Keratinocyte (primary cell): ENCODE results near the gene PWWP2B. TPM values are rescaled to one million over a fixed set of nuclear protein-coding genes. Genes with fewer than 3 reads are reported as not detected.

Experiments
- DNase-seq: peaks from one replicate; pipeline ENCODE4 v3.0.0-alpha.2; 2011; ENCODE audit warnings: low read depth, missing footprints, low spot score
- FAIRE-seq: peaks from 2 replicates; lab custom pipeline; 2011; peaks lifted over from hg19 to GRCh38; lab: Jason Lieb, UNC
- H2AFZ ChIP-seq: 2 replicates; pipeline ENCODE4 v1.6.0; 2012; ENCODE audit warnings: low read length, control low read depth, inconsistent platforms; ENCODE audit not compliant: control insufficient read depth
- H3K27ac ChIP-seq: 2 replicates; pipeline ENCODE4 v1.5.1; 2011; ENCODE audit warnings: low read length; ENCODE audit not compliant: control insufficient read depth, insufficient read depth
- H3K27me3 ChIP-seq: 3 replicates; pipeline ENCODE4 v1.6.0; 2011; ENCODE audit warnings: low read length; ENCODE audit not compliant: control insufficient read depth, insufficient read depth; ENCODE audit errors: extremely low read depth
- H3K36me3 ChIP-seq, 2 experiments: 2 replicates in 1 of 2; 3 replicates in 1 of 2; pipeline ENCODE4 v1.5.1; 2011; ENCODE audit warnings: low read length in 2 of 2, mild to moderate bottlenecking in 1 of 2; ENCODE audit not compliant: control insufficient read depth in 2 of 2, insufficient read depth in 2 of 2; ENCODE audit errors: extremely low read depth in 1 of 2
- H3K4me1 ChIP-seq: 3 replicates; pipeline ENCODE4 v1.5.1; 2011; ENCODE audit warnings: low read length; ENCODE audit not compliant: control insufficient read depth, insufficient read depth; ENCODE audit errors: extremely low read depth
- H3K4me2 ChIP-seq: 3 replicates; pipeline ENCODE4 v1.6.0; 2011; ENCODE audit warnings: low read depth, low read length; ENCODE audit not compliant: control insufficient read depth, insufficient read depth; ENCODE audit errors: extremely low read depth
- H3K4me3 ChIP-seq, 3 experiments: fragments of 200-600 bp in 1 of 3; sonication (generic) in 1 of 3; 2 replicates in 2 of 3; 3 replicates in 1 of 3; pipeline ENCODE4 v1.5.1; 2011 to 2016; ENCODE audit warnings: low read length in 3 of 3, mild to moderate bottlenecking in 3 of 3, control low read depth in 2 of 3, inconsistent platforms in 1 of 3, low read depth in 1 of 3, mixed read lengths in 1 of 3, mixed run types in 1 of 3, moderate library complexity in 1 of 3; ENCODE audit not compliant: control insufficient read depth in 2 of 3, insufficient read depth in 2 of 3; ENCODE audit errors: extremely low read depth in 1 of 3
- H3K79me2 ChIP-seq: 2 replicates; pipeline ENCODE4 v1.6.0; 2012; ENCODE audit warnings: low read length; ENCODE audit not compliant: control insufficient read depth, insufficient read depth
- H3K9ac ChIP-seq: 3 replicates; pipeline ENCODE4 v1.6.0; 2011; ENCODE audit warnings: low read length; ENCODE audit not compliant: control insufficient read depth, insufficient read depth; ENCODE audit errors: extremely low read depth
- H3K9me1 ChIP-seq: 3 replicates; pipeline ENCODE4 v1.6.0; 2011; ENCODE audit warnings: low read length; ENCODE audit not compliant: control insufficient read depth, insufficient read depth; ENCODE audit errors: extremely low read depth
- H3K9me3 ChIP-seq: 2 replicates; pipeline ENCODE4 v1.5.1; 2012; ENCODE audit warnings: low read depth, low read length; ENCODE audit not compliant: control insufficient read depth
- H4K20me1 ChIP-seq: 3 replicates; pipeline ENCODE4 v1.6.0; 2011; ENCODE audit warnings: low read length; ENCODE audit not compliant: control insufficient read depth, insufficient read depth; ENCODE audit errors: extremely low read depth
- CTCF ChIP-seq, 3 experiments: IDR thresholded peaks in 1 of 3; conservative IDR thresholded peaks in 1 of 3; optimal IDR thresholded peaks in 1 of 3; 2 replicates in 2 of 3; 3 replicates in 1 of 3; pipeline versions ENCODE3 to v1.5.1; 2011; ENCODE audit warnings: low read length in 3 of 3, mild to moderate bottlenecking in 3 of 3, moderate library complexity in 2 of 3, control low read depth in 1 of 3, inconsistent platforms in 1 of 3; ENCODE audit not compliant: insufficient read depth in 2 of 3; ENCODE audit errors: extremely low read depth in 1 of 3
- EZH2 ChIP-seq: IDR thresholded peaks from one replicate; pipeline ENCODE4 v1.6.1; 2012; ENCODE audit warnings: inconsistent platforms, mild to moderate bottlenecking, low read length, moderate library complexity
- dilution Hi-C: fragments of 300-500 bp; cut with MboI; formaldehyde crosslinking; loops from one replicate; pipeline ENCODE4 v1.7.0; 2020; ENCODE audit warnings: low sequenced_read_pairs; ENCODE audit not compliant: extremely low pct_ligation_motif_present
- polyA plus RNA-seq, 5 experiments: library from polyadenylated mRNA; depleted of rRNA in 3 of 5; stranded (reverse) in 3 of 5; stranded (forward) in 1 of 5; unstranded in 1 of 5; fragments of >200 nt; gene quantifications; 1 replicate in 1 of 5; 2 replicates in 3 of 5; 3 replicates in 1 of 5; pipeline versions ENCODE4 v1.2.1 to v1.2.3, GENCODE V29; 2011 to 2012; ENCODE audit warnings: missing spikeins in 2 of 5, low read depth in 1 of 5, low replicate concordance in 1 of 5

PWWP2B gene
- polyA plus RNA-seq, 1 donor (not counting 4 experiments of a cell fraction or from before 2014, with no cell fraction given) = 3.1 TPM

GRCh38 chr10:132409667-132410028 lies 12.6 kb downstream of the PWWP2B start:
- H3K9me3 ChIP-seq = no peaks in the 10 kb centered on the region
- no peak overlapping the region for H3K27ac ChIP-seq
- H3K9me1 ChIP-seq = no peaks in the 10 kb centered on the region
- no peak overlapping the region for H2AFZ ChIP-seq
- H3K9ac ChIP-seq = no peak overlapping the region
- no peak overlapping the region for H3K4me3 ChIP-seq
- dilution Hi-C loops = no loop called here
- H3K36me3 ChIP-seq = peaks cover 3 to 11% of the 10 kb centered on the region in 2 experiments
- H3K27me3 ChIP-seq = no peaks in the 10 kb centered on the region
- no peaks in the 10 kb centered on the region for H4K20me1 ChIP-seq
- H3K79me2 ChIP-seq = peaks cover 17% of the 10 kb centered on the region
- H3K4me2 ChIP-seq = no peak overlapping the region
- FAIRE-seq (no peak), DNase-seq (no peak)
- peaks cover 48% of the 10 kb centered on the region for H3K4me1 ChIP-seq
- no peak for TF ChIP-seq CTCF (optimal IDR thresholded peaks at IDR 0.05 in 1 of 3, IDR thresholded peaks at IDR 0.05 in 1 of 3, conservative IDR thresholded peaks at IDR 0.05 in 1 of 3; ENCODE audit: extremely low read depth in 1 of 3, insufficient read depth in 2 of 3, low read length in 3 of 3)
- no peak for TF ChIP-seq EZH2

GRCh38 chr10:132410056-132410778 lies 13.2 kb downstream of the PWWP2B start:
- Histone ChIP-seq H3K4me2 (no peak overlapping the region), H2AFZ (no peak overlapping the region), H3K9me3 (no peaks in the 10 kb centered on the region), H3K4me3 (no peak overlapping the region), H4K20me1 (no peaks in the 10 kb centered on the region), H3K4me1 (peaks cover 48% of the 10 kb centered on the region), H3K79me2 (peaks cover 19% of the 10 kb centered on the region), H3K36me3 (peaks cover 5 to 11% of the 10 kb centered on the region in 2 experiments), H3K9me1 (no peaks in the 10 kb centered on the region), H3K27ac (no peak overlapping the region), H3K9ac (no peak overlapping the region), H3K27me3 (no peaks in the 10 kb centered on the region)
- DNase-seq (no peak), FAIRE-seq (no peak)
- TF ChIP-seq CTCF (optimal IDR thresholded peaks at IDR 0.05 in 1 of 3, IDR thresholded peaks at IDR 0.05 in 1 of 3, conservative IDR thresholded peaks at IDR 0.05 in 1 of 3; ENCODE audit: extremely low read depth in 1 of 3, insufficient read depth in 2 of 3, low read length in 3 of 3) (no peak), EZH2 (no peak)
- dilution Hi-C loops = no loop called here
